ENCODE measurements around the gene NXT1. TPM values are rescaled to one million over a fixed set of nuclear protein-coding genes. Genes with fewer than 3 reads are reported as not detected.

NXT1 gene
- total and polyA plus RNA-seq, 2 of the 4 experiments (the other 2 are of a cell fraction), result 23.6 to 25.5 TPM

- Histone ChIP-seq H3K18ac (ENCODE audit: low read depth, low read length) (no peak overlapping the region), H2BK20ac (ENCODE audit: low read depth, low read length) (no peak overlapping the region), H4K91ac (ENCODE audit: insufficient read depth, low read depth, low read length) (no peak overlapping the region), H3K23ac (ENCODE audit: low read depth, low read length) (no peak overlapping the region), H3K27me3 (ENCODE audit: control insufficient read depth, insufficient read depth, low read length) (peaks cover 9% of the 10 kb centered on the region), H3K4me3 (ENCODE audit: insufficient read depth, low read depth, low read length) (no peak overlapping the region), H2BK120ac (ENCODE audit: low read depth, low read length) (no peak overlapping the region), H3K4ac (ENCODE audit: low read depth, low read length) (no peak overlapping the region), H3K56ac (ENCODE audit: extremely low read depth, insufficient read depth, low read length) (no peak overlapping the region), H3K36me3 (ENCODE audit: control insufficient read depth, insufficient read depth, low read length) (no peaks in the 10 kb centered on the region), H2BK15ac (ENCODE audit: low read depth, low read length) (no peak overlapping the region), H4K5ac (ENCODE audit: low read depth, low read length) (no peak overlapping the region), H4K20me1 (ENCODE audit: insufficient read depth, low read length) (no peaks in the 10 kb centered on the region), H3K14ac (replicated peaks; ENCODE audit: low read depth, low read length) (no peak overlapping the region), H2BK5ac (ENCODE audit: low read depth, low read length, poor library complexity, severe bottlenecking) (no peak overlapping the region), H2AK5ac (ENCODE audit: low read depth, low read length) (no peak overlapping the region), H3K4me2 (ENCODE audit: low read depth, low read length) (no peak overlapping the region), H3K9me3 (ENCODE audit: control insufficient read depth, insufficient read depth, low read length) (no peaks in the 10 kb centered on the region), H4K8ac (ENCODE audit: low read depth in 2 of 2, low read length in 2 of 2) (no peak overlapping the region), H3K4me1 (ENCODE audit: control insufficient read depth, insufficient read depth, low read length) (peaks cover 1% of the 10 kb centered on the region; the same call in 1 of the 2 replicates), H2AFZ (replicated peaks; ENCODE audit: low read length, poor library complexity) (no peak overlapping the region), H3K9ac (ENCODE audit: low read depth, low read length) (no peak overlapping the region), H2AK9ac (replicated peaks; ENCODE audit: low read depth, low read length, poor library complexity) (no peak overlapping the region), H3K9me1 (ENCODE audit: insufficient read depth, low read length) (no peaks in the 10 kb centered on the region), H3K79me1 (ENCODE audit: low read depth in 1 of 2, low read length in 2 of 2) (no peaks in the 10 kb centered on the region), H3K27ac (ENCODE audit: insufficient read depth, low read length) (no peak overlapping the region)
- no peak for DNase-seq
- dilution Hi-C loops (cut with HindIII; ENCODE audit: low sequenced_read_pairs, unreplicated experiment) (no loop called here), intact Hi-C loops (cut with micrococcal nuclease) (loop anchor here (5.0 kb wide), 1 partner anchor 1007 kb away; no protein-coding TSS in a partner anchor), in situ Hi-C loops (cut with MboI; ENCODE audit: low sequenced_read_pairs) (loop anchor here (5.0 to 25.0 kb wide), 3 partner anchors 290 to 1007 kb away; no protein-coding TSS in a partner anchor)
- BruUV-seq (replicated peaks), result no TSS peak
- WGBS, 2 experiments (ENCODE audit: extremely low coverage in 2 of 2, insufficient read length in 1 of 2), result 44% methylated on average over 2 of the region's 5 CpGs; no CpG with 5 or more reads in 1 of the 2 experiments
- no peak for ATAC-seq (ENCODE audit: low read depth)
- ChIA-PET POLR2A (ENCODE audit: unreplicated experiment) (no interaction called here), CTCF (interaction anchor here (1.4 kb wide), 1 partner anchor 652 kb away, joined by 6 read pairs; no protein-coding TSS in a partner anchor)
- TF ChIP-seq RFX5 (IDR thresholded peaks at IDR 0.05; ENCODE audit: low read depth, low read length) (no peak), MAZ (IDR thresholded peaks at IDR 0.05; ENCODE audit: borderline replicate concordance, low read depth, low read length) (no peak)
Measured at GRCh38 chr20:23344336-23344735, 6.3 kb upstream of the NXT1 start.

Measured in IMR-90 (cell line).